Endothelial cell of umbilical vein (primary cell): ENCODE measurements around the gene WDR4.

Source experiments
- EZH2 ChIP-seq: IDR thresholded peaks from 2 replicates; pipeline ENCODE4 v1.6.1; 2012; ENCODE audit warnings: borderline replicate concordance, low read depth, mild to moderate bottlenecking, moderate library complexity, low read length, inconsistent platforms; ENCODE audit not compliant: severe bottlenecking
- POLR2A ChIP-seq: IDR thresholded peaks from 2 replicates; pipeline ENCODE4 v1.6.1; 2012; ENCODE audit warnings: low read depth, mild to moderate bottlenecking, control low read depth, low read length
- POLR2AphosphoS5 ChIP-seq: IDR thresholded peaks from 2 replicates; pipeline ENCODE4 v1.6.1; 2012; ENCODE audit warnings: low read depth, mild to moderate bottlenecking, control low read depth, low read length, moderate library complexity; ENCODE audit not compliant: insufficient read depth
- TF ChIP-seq, protein P1 (sequence below), 2 donors: IDR thresholded peaks; 1 replicate in 1 of 2; 2 replicates in 1 of 2; pipeline ENCODE4 v1.5.1; 2011; ENCODE audit warnings: low read length in 2 of 2, mild to moderate bottlenecking in 2 of 2, moderate library complexity in 2 of 2, control low read depth in 1 of 2, inconsistent platforms in 1 of 2, low read depth in 1 of 2; ENCODE audit not compliant: insufficient read depth in 1 of 2; ENCODE audit errors: extremely low read depth in 1 of 2

DNA sequence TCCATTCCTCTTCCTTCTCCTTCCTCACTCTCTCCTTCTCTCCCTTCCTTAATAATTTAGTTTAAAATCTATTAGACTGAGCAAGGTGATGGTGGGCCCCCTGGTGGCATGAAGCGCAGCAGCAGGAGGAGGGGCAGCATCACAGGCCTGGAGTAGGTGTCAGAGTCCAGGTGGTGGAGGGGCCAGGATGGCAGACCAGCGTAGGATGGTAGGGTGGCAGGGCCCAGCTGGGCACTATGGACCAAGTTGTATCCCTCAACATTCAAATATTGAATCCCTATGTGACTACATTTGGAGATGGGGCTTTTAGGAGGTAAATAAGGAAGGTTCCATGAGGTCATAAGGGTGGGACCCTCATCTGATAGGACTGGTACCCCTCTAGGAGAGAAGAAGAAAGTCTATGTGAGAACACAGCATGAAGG is 61.0 kb downstream of the WDR4 start:
- no peak for TF ChIP-seq POLR2AphosphoS5
- no peak for TF ChIP-seq EZH2
- no peak for TF ChIP-seq POLR2A
- TF ChIP-seq, protein P1, sequence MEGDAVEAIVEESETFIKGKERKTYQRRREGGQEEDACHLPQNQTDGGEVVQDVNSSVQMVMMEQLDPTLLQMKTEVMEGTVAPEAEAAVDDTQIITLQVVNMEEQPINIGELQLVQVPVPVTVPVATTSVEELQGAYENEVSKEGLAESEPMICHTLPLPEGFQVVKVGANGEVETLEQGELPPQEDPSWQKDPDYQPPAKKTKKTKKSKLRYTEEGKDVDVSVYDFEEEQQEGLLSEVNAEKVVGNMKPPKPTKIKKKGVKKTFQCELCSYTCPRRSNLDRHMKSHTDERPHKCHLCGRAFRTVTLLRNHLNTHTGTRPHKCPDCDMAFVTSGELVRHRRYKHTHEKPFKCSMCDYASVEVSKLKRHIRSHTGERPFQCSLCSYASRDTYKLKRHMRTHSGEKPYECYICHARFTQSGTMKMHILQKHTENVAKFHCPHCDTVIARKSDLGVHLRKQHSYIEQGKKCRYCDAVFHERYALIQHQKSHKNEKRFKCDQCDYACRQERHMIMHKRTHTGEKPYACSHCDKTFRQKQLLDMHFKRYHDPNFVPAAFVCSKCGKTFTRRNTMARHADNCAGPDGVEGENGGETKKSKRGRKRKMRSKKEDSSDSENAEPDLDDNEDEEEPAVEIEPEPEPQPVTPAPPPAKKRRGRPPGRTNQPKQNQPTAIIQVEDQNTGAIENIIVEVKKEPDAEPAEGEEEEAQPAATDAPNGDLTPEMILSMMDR (IDR thresholded peaks at IDR 0.05; ENCODE audit: extremely low read depth in 1 of 2, insufficient read depth in 1 of 2, low read depth in 1 of 2, low read length in 2 of 2), result peak; percentile 77 to 85
